ENCODE data around the gene FBXW7.
A peak's percentile ranks its signal among the peaks of the same experiment; 100 is the strongest.

FBXW7 gene

DNA sequence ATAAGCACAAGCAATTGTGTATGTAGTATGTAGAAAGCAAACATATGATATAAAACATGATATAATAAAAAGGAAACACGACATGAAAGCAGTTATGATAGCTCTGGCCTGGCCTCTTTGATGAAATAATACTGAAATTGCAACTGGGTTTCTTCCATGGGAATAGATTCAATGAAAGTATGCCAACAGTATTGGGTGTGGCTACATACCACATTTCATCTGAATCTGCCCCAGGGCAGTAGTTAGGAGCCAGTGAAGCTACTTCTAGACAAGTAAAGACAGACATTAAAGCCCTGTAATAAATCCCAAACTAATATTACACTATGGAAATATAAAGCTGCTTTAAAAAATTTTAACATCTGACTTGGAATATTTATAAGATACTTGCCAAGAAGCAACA, 207.3 kb downstream of the FBXW7 start:
- no peak for DNase-seq (ENCODE audit: low spot score)

DNA sequence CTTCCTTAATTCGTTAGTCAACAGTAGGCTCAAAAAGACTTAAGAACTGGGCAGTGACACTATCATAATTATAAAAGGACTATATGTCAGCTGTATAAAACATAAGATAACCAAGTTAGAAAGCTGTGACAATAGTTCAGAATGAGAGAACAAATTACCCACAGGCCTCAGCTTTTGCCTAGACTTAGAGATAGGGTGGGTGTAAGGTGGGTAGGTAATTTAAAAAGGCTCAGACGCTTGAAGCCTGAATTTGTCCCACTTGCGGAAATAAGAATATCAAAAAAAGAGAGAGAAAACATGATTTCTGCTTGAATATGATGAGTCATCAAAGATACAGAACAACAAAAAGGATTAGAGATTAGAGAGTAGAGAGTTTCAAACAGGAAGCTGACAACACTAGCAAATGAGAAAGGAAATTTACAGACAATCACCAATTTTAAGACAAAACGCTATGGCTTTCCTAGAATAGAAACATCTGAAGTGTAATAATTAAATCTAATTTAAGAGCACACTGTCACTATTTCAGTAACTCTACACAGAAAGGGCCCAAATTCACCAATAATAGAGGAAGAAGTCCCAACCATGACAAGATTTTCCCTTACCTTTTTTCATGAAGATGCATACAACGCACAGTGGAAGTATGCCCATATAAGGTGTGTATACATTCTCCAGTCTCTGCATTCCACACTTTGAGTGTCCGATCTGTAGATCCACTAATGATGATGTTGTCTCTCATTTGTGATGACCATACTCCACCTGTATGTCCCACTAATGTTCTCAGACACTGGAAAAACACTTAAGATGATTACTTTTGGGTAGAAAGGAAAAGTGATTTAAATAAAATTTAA, 208.1 kb downstream of the FBXW7 start:
- DNase-seq (ENCODE audit: low spot score): no peak

DNA sequence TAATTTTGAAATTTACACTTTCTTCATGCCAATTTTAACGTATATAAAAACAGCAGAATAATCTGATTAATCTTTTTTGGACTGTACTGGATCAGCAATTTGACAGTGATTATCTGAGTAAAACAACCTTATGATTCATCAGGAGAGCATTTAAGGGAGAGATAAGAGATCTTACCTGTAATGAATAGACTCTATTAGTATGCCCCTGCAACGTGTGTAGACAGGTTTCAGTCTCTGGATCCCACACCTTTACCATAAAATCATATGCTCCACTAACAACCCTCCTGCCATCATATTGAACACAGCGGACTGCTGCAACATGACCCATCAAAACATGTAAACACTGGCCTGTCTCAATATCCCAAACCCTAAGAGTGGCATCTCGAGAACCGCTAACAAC, 210.1 kb downstream of the FBXW7 start:
- no peak for DNase-seq (ENCODE audit: low spot score)

DNA sequence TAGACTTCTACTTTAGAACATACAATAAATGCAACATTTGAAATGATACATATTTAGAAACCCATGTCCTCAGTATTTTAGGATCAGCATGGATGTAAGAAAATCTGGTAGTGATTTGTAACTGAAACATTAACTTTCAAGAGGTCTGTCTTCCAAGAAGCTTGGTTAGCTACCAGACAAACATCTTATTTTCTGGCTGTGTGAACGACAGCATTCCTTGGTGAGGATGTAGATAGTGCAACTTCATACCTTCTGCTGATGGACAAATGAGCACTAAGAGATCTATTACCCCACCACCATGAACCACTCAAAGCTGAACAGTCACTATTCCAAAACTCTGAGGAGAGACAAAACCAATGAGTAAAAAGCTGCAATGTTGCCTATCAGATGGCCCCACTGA, 212.7 kb downstream of the FBXW7 start:
- no peak for DNase-seq (ENCODE audit: low spot score)

DNA sequence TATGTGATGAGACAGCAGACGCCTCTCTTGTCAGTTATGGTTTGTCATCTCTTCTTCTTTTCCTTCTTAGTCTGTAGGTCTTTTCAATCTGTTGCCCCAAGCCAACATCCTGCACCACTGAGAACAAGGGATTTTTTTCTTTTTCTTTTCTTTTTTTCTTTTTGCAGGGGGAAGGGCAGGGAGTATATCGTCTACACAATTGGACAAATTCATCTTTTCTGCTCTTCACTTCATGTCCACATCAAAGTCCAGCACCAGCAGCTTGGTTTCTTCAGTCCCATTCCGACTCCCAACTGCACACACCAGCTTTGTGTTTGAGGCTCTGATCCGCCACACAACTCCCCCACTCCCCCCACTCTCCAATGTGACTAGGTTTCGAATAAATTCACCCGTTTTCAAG, 213.2 kb downstream of the FBXW7 start:
- DNase-seq (ENCODE audit: low spot score): no peak

DNA sequence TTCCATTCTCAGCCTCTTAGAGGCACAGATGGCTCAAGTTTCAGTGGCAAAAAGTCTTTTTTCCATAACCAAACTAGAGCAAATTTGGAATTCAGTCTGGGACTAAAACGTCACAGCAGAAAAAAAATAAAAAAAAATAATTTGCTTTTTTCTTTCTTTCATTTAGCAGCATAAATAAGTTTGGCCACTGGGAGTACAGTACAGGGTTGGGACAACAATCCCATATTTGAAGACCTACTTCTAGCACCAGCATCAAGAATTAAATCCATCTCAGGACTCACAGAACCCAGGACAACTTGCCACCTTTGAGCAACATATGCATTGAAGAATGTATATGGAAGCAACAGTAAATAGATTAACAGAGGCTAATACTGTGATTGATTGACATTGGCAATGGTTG, 214.0 kb downstream of the FBXW7 start:
- DNase-seq (ENCODE audit: low spot score): no peak

DNA sequence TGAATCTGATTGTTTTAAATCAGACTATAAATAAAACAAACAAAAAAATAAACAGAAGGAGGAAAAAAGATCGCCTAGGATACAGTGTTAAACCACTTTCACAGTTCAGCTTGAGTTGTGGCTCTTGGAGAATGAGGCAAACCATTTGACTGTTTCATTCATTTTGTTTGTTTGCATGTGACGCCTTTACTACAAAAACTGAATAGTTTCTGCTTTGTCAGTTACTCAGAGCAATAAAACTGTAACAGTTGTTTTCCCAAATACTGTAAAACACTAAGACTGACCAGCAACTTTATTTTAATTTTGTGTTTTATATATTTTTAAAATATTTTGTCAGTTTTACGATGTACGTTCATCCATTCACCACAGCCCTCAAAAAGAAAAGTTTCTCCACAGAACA, 214.5 kb downstream of the FBXW7 start:
- DNase-seq (ENCODE audit: low spot score): no peak

DNA sequence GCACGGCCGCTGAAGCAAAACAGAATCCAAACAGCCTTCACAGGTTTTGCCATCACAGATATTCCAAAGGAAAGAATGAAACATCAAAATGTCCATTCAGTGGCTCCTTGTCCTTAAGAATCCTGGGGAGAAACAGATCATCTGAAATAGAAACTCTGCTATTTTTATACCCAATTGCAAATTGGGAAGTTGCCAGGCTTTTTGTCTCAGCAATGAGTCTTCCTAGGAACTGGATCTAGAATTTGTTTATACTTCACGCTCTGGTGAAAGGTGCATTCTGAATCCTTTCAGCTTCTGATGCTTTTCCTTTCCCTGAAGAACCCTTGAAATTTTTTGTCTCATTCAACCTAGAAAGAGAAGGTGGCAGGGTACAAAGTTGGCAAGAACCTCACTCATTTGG, 218.9 kb downstream of the FBXW7 start:
- DNase-seq (ENCODE audit: low spot score): peak; percentile 46

DNA sequence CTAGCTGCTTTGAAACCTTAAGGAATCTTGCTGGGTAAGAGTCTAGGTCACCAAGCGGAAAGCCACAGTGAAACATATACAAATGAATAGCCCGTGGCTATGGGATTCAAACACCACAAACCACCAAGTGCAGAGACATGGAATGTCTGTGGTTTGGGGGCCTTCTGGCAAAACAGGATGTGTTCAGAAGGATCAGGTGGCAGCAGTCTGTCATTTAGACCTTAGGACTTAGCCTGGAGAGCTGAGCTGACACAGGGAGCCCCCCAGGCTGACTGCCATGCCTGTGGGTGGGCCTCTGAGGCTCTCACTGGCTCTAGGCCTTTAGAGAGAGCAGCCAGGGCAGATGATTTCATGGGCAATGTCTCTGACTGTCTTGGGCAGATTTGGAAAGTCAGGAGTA, 225.6 kb downstream of the FBXW7 start:
- no peak for DNase-seq (ENCODE audit: low spot score)

DNA sequence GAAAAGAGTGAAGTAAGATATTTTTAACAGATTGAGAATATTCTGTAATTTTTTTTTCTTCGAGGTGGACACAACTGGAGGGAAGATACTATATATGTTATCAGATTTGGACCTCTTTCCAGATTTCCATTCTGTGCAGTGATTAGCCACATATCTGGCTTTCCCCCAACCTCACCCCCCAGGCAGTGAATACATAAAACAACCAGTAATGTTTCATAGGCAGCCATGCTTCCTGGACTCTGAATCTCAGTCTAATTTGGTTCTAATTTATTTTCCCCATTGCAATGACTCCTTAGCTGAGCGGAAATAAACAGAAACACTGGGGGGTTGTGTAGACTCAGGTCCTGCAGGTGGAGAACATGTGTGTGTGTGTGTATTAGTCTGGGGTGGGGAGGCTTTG, 226.5 kb downstream of the FBXW7 start:
- no peak for DNase-seq (ENCODE audit: low spot score)

DNA sequence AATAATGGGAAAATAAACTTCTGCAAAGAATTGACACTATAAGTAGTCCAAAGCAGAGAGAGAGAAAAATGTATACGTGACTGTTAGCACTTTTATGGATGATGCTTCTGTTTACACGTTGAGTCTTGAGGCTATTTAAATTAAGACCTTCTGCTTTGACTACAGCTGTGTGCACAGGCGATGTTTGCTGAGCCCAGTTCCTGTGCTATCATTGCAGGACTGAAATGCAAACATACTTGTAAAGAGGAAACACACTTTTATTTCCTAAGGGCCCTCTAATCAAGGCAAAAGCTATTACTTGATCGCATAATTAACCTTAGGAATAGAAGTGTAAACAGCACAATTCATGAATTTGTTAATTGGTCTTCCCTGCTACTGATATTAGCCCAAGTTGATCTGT, 226.9 kb downstream of the FBXW7 start:
- no peak for DNase-seq (ENCODE audit: low spot score)

DNA sequence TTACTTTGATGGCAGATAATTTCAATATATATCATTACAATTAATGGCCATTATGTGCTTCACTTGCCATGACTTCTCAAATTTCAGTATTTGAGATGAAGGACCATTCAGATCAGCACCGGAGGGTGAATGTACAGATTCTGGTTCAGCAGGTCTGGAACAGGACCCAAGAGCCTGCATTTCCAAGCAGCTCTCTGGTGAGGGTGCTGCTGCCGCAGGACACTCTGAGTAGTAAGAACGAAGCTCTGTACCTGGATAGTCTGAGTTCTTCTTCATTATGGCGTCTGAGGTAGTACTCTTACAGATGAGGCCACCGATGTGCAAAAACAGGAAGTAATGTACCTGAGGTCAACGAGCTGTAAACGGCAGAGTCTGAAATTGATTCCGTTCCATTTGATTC, 228.2 kb downstream of the FBXW7 start:
- no peak for DNase-seq (ENCODE audit: low spot score)

DNA sequence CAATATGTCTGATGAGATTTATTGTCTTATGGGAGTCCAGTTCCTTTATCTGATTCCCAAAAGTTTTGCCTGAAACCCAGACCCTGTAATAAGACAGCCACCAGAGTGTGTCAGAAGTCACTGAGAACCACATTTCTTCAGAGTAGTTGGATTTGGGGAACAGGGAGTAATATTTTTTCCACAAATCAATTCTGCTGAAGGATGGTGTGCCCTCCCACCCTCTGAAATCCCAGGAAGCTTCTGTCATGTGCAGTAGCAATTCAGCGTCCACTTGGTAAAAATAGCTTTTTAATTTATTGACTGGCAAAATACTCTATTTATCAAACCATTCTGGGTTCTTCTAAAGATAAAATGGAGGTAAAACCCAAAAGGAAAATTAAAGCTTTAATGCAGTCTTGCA, 229.4 kb downstream of the FBXW7 start:
- DNase-seq (ENCODE audit: low spot score): no peak

DNA sequence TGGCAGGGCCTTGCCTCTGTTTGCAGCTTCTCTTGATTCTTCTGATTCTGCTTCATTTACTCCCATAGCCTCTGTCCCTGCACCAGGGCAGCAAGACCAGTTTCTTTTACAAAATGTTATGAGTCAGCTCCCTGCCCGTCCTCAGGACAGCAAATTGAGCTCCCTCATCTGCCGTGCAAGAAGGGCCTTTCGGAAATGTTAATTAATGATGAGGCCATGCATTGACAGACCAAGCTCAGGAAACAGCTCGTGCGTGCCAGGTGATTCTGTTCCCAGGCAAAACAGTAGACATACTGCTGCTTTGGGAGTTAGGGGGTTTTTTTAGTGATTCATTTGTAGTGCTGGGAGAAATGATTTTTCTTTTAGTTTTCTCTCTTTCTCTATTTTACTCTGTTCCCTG, 231.7 kb downstream of the FBXW7 start:
- no peak for DNase-seq (ENCODE audit: low spot score)

DNA sequence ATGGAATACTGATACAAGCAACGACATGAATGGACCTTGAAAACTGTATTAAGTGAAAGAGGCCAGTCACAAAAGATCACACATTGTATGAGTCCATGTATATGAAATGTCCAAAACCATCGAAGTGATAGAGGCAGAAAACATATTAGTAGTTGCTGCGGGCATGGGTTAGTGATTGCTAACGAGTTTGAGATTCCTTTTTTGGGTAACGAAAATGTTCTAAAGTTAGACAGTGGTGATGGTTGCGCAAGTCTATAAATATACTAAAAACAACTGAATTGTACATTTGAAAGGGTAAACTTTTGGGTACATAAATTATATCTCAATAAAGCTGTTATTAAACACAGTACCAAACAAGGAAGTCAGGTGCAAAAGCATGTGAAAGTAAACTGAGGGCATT, 234.5 kb downstream of the FBXW7 start:
- DNase-seq (ENCODE audit: low spot score): no peak

DNA sequence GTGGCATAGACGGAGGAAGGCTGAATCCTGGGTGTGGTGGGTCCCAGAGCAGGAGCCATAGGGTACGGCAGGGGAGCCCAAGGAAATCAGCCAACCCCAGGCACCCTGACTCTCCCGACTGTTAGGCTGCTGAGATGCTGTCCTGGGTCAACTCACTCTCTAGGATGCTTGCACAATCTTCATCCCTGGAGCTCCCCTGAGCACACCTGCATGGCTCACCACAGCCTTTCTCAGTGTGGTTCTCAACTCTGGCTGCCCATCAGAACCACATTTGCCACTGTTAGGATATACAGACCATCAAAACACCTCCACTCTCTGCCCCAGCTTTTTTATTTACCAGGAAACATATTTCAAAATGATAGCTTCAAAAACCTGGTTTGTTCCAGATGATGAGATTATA, 236.3 kb downstream of the FBXW7 start:
- no peak for DNase-seq (ENCODE audit: low spot score)

DNA sequence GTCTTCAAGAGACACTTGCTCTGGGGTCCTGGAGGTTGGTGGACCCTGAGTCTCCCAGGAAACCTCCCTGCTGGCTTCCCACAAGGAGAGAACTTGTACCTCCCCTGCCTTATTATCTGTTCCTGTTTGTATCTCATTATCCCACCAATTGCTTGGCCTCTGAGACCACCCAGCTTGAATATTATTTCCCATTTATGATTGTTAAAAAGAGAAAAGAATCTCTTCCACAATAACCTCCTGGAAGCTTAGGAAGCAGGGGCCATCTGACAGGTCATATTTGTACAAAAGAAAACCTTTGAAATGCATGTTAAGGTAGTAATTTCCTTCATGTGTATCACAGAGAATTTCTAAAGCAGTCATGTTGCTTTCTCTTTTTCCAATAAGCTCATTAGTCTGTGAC, 239.5 kb downstream of the FBXW7 start:
- no peak for DNase-seq (ENCODE audit: low spot score)

DNA sequence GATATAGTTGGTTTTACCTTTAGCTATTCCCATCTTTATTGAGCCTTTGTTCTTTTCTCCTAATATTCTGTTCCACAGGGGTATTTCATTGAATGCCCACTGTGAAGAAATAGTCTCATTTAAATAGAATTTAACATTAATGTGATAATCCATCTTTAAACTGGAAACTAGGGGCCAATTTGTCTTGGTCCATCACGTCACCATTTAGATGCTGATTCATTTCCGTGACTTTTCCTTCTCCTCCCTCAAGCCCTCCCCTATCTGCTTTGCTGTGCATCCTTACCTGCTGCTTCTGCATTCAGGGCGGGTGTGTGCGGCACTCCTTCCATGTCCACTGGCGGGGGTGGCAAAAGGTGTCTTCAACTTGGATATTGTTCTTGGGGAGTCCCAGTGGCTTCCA, 241.1 kb downstream of the FBXW7 start:
- DNase-seq (ENCODE audit: low spot score): no peak

DNA sequence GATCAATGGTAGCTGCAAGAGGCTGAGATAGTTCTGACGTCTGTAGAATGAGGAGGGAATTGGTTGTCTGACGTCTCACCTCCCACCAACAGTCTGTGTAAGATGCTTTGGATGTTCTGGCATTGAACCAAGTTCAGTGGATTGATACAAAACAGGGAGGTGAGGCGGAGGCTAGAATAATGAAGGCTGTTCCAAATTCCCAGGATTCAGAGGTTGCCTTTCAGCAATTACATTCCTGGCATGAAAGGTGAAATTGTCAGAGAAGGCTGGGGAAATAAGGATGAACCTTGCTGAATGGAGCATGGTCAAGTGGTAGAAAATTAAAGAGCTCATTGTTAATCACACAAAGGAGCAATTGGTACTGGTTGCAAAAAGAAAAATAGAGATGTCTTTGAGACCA, 241.6 kb downstream of the FBXW7 start:
- DNase-seq (ENCODE audit: low spot score): peak; percentile 37

DNA sequence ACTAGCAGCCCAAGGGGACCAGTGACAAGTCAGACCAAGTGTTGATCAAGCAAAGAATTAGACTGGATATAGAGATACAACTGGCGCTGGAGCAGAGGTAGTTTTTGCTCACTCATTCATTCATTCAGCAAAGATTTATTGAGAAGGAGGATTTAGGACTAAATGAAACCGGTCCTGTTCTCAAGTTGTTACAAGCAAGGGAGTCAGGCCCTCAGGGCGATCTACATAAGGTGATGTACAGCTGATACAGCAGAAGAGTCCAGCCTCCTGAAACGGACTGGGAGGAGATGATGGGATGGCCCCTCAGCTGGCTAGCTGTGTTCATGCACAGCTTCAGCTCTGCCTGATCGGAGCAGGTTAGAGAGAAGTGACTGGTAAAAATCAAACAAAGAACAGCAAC, 242.4 kb downstream of the FBXW7 start:
- no peak for DNase-seq (ENCODE audit: low spot score)

DNA sequence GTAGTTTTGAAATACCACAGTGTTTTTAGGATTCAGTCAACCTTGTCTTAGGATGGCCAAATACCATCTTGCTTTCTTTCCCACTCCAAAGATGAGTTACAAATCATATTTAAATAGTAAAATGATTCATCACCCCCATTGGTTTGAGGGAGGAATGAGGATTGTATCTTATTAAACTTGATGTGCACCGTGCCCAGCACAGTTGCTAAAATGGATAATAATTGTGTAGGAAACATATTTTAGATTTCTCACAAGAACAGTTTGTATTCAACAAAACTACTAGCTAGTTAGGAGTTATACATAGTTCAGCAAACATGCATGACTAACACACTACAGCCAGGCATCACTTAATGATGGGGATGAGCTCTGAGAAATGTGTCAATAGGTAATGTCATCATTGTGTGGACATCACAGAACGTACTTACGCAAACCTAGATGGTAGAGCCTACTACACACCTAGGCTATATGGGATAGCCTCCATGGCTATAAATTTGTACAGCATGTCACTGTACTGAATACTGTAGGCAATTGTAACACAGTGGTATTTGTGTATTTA, 245.4 kb downstream of the FBXW7 start:
- DNase-seq (ENCODE audit: low spot score): no peak

DNA sequence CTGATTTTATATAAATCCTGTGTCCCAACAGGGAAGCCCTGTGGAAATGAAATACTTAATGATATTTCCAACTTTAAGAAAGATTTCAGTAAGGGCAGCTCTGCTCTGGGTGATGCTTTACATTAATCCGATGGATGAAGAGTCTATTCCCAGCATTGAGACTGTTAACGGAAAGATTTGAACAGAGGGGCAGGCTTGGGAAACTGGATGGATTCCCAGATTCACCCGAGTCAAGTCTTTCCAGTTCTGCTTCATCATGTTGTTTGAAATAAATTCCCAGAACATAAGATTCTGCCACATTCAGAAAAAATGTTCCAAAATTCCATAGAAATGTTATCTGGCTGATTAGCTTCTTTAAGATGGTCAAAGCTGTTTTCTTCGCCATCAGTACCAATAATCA, 246.0 kb downstream of the FBXW7 start:
- peak; percentile 12 for DNase-seq (ENCODE audit: low spot score)

DNA sequence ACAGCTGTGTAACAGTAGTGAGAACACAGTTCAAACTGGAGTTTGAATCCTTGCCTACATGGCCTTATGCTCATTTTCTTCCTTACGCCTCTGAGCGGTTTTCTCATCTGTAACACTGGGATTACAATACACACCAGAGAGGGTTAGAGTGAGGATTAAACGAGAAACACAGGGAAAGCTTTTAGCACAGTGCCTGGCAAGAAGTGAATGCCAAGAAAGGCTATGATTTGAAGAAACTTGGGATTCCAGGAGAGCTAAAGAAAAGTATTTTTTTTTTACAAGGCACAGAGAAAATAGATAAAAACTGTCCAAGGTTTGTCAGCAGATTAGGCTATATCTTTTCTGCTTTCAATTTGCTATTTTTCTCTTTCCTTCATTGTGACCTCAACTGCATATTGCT, 246.4 kb downstream of the FBXW7 start:
- DNase-seq (ENCODE audit: low spot score): no peak

DNA sequence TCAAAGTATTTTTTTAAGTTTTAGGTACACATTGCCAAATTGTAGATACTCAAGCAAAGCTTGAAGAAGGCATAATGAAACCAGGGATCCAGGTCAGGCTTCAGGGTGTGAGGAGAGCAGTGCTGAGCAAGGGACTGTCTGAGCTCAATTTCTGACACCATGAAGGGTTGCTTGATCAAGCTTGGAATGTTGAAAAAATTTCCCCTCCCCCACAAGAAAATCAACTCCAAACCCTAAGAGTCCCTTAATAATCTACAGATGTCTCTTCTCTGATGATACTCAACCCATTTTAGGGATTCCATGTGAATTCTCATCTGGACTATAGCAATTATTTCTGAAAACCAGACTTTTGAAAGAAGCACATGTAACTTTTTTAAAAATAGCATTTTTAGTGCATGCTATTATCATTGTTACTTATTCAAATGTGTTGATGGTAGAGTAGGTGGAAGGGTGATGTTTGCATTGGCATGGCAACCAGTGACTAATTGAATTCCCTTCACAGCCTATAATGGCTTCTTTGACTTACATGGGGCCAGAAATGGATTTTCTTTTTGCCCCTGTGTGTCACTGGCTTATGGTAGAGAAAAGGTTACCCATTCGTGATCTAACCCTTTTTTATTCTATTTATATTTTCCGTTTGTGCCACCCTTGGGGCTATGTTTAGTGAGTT, 252.0 kb downstream of the FBXW7 start:
- DNase-seq (ENCODE audit: low spot score): no peak

All from pons (tissue), 1 donor.